Glomerular endothelial cell (primary cell): ENCODE measurements around the gene IL23R. TPM values are rescaled to one million over a fixed set of nuclear protein-coding genes. Genes with fewer than 3 reads are reported as not detected.

Experiments
- DNase-seq: peaks from one replicate; pipeline ENCODE4 v3.0.0-alpha.2; 2011; ENCODE audit warnings: low read depth, low spot score; ENCODE audit errors: extremely low read depth
- total RNA-seq: library from RNA; depleted of rRNA; stranded (reverse); fragments of >200 nt; gene quantifications from 2 replicates; pipeline ENCODE4 v1.2.3, GENCODE V29; 2015

The IL23R gene
- total RNA-seq, 1 donor from 2014 or later: not detected

- DNase-seq: no peak
These were observed 60.9 kb downstream of the IL23R start for GRCh38 chr1:67227196-67227595.

GRCh38 chr1:67228791-67229190, 62.5 kb downstream of the IL23R start:
- no peak for DNase-seq

DNA sequence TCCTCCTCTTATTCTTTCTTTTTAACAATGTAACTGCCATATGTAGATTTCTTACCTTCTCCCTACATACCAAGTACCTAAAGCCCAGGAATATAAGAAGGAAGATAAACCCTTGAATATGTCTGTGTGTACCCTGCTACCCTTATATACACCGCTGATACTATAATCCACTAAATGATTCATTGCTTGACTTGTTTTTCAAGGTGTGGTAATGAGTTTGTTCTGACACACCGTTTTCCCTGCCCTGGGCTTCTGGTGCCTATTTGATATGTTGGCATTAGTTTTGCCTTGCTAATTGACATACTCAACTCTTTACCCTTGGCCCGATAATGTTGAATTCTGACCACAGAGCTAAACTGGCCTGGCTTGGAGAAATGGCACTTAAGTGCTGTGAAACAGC, 64.3 kb downstream of the IL23R start:
- DNase-seq: no peak

GRCh38 chr1:67236277-67236676, 70.0 kb downstream of the IL23R start:
- DNase-seq: no peak

DNA sequence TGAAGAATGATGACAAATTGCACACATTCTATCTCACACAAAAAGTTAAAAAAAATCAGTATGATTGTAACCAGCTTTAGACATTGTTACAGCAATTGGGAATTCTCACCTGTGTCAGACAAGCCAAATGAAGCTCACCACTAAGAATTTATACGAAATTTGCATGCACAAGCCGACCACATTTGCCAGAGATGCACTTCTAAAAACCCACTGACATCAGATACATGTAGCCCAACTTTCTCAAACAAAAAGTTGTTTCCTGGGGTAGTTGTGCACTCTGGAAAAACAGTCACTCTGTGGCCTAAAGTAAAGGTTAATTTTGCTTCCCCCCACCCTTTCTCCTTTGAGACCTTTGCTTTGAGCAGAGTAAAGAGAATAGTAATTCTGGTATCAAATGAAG, 73.5 kb downstream of the IL23R start:
- no peak for DNase-seq

GRCh38 chr1:67241200-67241746, 75.0 kb downstream of the IL23R start:
- DNase-seq: no peak

DNA sequence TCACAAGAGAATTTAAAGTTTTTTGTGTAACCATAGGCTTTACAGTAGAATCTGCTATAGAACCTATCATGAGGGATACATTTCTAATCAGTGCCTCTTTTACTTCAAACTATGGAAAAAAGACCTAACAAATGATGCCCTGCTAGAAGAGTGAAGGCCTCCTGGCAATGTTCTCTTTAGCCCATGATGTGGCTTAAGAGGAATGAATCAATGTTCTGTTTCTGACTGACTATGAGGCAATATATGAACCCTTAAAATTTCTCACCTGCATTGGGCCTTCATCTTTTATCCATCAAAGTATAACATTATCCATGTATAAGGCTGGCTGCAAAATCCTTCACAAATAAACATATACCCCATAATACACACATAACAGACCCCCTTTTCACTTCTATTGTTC, 75.8 kb downstream of the IL23R start:
- no peak for DNase-seq

DNA sequence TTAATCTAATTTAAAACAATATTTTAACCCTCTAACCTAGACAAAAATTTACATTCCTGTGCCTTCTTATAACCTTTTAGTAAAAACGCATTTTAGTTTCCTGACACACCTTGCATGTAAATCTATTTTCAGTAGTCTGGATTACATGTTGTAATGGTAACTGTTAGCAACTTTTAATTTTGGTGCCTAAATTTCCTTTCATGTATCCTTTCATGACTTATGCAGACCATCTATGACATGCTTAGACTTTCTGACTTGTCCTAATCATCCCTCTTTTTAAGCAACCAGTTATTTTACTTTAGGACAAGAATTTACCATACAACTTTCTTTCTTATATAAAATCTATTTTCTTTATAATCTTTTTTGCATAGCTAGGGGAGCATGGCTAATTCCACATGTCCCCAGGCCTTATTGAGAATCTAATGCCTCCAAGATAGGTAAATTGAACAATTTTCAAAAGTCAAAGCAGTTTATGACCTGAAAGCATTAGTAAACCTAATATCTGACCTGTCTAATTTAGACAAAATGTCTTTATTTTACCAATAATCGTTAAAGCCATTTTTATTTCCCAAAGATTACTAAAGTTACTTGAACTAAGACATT, 83.9 kb downstream of the IL23R start:
- DNase-seq: no peak

GRCh38 chr1:67256291-67257172, 90.3 kb downstream of the IL23R start:
- no peak for DNase-seq

DNA sequence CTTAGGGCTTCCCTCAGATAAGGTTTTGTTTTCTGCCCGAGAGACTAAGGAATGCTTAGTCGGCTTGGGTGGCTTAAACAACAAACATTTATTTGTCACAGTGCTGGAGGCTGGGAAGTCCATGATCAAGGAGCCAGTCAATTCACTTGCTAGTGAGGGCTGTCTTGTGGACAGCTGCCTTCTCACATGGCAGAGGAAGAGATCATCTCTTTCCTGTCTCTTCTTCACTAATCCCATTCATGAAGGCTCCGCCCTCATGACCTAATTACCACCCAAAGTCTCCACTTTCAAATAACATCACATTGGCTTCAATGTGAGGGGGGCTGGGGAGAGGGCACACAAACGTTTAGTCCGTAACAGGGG, 90.9 kb downstream of the IL23R start:
- DNase-seq: no peak

GRCh38 chr1:67261680-67262079, 95.4 kb downstream of the IL23R start:
- no peak for DNase-seq

DNA sequence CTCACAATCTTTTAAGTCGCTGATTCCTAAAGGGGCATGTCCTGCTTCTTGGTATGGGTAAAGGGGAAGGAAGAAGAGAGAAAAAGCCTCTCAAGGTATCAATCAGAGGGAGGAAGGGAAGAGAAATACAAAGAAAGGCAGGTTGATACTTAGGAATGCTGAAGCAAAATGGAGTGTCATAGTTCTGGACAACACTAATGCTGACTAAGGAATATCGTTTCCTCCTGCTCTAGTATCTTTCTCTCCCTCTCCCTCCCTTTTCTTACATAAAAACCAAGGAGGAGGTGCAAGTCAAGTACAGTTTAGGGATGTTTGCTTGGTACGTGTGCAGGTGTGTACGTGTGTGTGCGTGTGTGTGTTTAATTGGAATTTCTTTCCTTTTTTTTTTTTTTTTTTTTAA, 96.5 kb downstream of the IL23R start:
- no peak for DNase-seq

DNA sequence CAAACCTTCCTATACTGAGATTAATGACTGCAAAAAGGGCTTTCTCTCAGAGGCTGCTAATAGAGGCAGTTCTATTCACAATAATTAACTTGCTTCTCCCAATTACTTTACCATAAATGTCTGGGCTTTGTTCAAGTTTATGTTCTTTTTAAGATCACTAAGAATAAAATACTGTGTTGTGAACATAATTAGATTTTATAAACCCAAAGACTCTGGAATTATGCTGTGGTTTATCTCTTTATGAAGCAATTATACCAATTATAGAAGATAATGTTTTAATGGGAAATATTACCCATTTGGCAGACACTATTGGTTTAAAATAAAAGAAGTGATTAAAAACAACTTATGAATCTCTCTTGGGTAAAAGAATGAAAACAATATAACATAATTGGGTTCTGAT, 97.9 kb downstream of the IL23R start:
- DNase-seq: no peak

- DNase-seq: no peak
These were observed 98.6 kb downstream of the IL23R start for GRCh38 chr1:67264899-67265298.

DNA sequence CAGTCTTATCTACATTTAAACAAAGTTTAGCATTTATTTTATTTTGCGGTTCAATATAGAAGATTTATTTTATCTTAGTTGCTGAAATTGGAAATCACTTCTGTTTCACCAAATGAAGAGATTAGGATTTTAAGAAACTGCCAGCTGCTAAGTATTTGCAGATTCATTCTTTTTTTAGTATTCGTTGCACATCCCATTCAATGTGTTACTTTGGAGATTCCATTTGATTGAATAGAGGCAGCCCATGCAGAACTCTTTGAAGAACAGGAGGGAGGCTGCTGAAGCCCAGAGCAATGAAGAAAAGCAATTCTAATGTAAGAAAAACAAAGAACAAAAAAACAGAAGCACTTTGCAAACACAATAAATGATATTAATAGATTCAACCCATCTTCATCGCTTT, 102.8 kb downstream of the IL23R start:
- DNase-seq: no peak

- DNase-seq: no peak
These were observed 104.3 kb downstream of the IL23R start for GRCh38 chr1:67270541-67270940.

DNA sequence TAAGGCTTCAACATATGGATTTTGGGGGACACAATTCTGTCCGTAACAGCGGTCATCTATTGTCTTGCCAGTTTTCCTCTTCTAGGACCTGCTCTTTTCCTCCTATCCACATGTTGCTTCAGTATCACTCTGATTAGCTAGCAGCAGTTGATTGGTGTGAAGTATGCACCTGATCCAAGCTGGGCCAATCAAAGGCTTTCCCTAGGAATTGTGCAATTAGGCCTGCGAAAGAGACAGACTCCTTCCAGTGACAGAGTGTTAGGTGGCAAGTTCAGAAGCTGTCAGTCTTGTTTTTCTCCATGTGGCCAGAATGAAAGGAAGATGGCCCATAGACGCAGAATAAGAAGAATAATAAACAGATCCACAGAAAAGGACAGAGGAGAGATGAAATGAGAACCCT, 107.3 kb downstream of the IL23R start:
- no peak for DNase-seq

- DNase-seq: no peak
These were observed 108.5 kb downstream of the IL23R start for GRCh38 chr1:67274623-67275325.

DNA sequence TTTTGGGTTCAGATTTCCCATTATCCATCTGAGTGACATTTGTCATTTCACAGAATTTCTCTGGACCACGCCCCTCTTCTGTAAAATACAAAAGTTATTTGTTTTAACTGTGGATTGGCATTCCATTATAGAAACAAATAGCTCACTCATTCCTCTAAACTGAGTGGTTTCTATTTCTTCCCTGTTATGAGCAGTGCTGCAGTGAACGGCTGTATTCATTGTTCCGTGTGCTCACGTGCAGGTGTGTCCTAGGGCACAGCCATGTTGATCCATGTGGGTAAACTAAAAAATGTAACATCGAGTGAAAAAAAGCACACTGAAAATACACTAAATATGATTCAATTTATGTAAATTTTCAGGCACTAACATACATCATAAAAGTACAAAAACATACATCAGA, 114.4 kb downstream of the IL23R start:
- no peak for DNase-seq

DNA sequence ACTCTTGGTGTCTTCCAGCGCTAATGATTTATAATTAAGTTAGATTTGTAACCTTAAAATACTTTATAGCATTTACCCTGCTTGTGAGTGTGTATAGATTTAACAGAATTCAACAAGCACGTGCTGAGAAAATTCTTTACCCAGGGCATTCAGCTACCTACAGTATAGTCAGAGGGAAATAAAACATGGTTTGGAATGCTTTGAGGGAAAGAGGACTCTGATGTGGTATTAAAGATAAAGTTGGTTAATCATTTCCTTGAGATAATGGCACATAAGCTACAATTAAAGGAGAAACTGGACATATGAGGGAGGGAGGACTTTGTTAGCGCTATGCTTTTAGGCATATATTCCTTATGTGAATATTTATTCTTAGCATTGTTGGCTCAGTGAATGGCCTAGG, 115.0 kb downstream of the IL23R start:
- DNase-seq: no peak

- DNase-seq: no peak
These were observed 119.7 kb downstream of the IL23R start for GRCh38 chr1:67285780-67286488.
